Cardiac fibroblast (primary cell): Measurements from ENCODE around the gene EMILIN3.

ENCODE experiments used
- DNase-seq, 2 donors: peaks; one replicate each; pipeline versions ENCODE4 v3.0.0 to v3.0.0-alpha.2; 2010; ENCODE audit warnings: low read depth in 2 of 2
- H3K4me3 ChIP-seq, 2 donors: replicated peaks in 1 of 2; 1 replicate in 1 of 2; 2 replicates in 1 of 2; pipeline ENCODE4 v1.5.1; 2011; ENCODE audit warnings: low read depth in 2 of 2, low read length in 2 of 2, mild to moderate bottlenecking in 2 of 2, moderate library complexity in 1 of 2
- TF ChIP-seq, protein P1 (sequence below): IDR thresholded peaks from one replicate; pipeline ENCODE4 v1.5.1; 2011; ENCODE audit warnings: low read depth, mild to moderate bottlenecking, low read length, inconsistent platforms

EMILIN3 gene

DNA sequence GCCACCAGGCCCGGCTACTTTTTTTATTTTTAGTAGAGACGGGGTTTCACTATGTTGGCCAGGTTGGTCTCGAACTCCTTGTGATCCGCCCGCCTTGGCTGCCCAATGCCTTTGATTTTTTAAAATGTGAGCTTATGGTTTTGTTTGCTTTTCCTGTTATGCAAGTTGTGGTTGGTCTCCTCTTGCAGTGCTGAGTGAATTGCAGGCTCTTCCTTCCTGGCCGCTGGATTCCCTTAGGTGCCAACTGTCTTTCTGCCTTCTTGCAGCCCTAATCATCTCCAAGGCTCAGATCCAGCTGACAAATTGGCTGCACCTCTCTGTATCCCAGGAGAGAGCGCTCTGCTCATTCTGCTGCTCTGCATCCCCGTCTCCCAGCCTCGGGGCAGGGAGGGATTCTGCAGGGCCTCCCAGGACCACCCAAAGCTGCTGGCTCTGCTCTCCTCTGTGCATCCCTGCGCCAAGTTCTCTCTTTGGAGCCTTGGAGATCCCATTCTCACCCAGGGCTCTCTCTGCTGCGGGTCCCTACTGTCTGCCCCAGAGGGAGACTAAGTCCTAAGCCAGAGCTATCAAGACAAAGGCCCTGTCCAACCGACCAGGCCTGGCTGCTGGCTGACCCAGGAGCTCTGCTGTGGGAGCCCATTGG, 14.1 kb upstream of the EMILIN3 start:
- H3K4me3 ChIP-seq: no peak overlapping the region
- TF ChIP-seq, protein P1, sequence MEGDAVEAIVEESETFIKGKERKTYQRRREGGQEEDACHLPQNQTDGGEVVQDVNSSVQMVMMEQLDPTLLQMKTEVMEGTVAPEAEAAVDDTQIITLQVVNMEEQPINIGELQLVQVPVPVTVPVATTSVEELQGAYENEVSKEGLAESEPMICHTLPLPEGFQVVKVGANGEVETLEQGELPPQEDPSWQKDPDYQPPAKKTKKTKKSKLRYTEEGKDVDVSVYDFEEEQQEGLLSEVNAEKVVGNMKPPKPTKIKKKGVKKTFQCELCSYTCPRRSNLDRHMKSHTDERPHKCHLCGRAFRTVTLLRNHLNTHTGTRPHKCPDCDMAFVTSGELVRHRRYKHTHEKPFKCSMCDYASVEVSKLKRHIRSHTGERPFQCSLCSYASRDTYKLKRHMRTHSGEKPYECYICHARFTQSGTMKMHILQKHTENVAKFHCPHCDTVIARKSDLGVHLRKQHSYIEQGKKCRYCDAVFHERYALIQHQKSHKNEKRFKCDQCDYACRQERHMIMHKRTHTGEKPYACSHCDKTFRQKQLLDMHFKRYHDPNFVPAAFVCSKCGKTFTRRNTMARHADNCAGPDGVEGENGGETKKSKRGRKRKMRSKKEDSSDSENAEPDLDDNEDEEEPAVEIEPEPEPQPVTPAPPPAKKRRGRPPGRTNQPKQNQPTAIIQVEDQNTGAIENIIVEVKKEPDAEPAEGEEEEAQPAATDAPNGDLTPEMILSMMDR: no peak
- DNase-seq: no peak

DNA sequence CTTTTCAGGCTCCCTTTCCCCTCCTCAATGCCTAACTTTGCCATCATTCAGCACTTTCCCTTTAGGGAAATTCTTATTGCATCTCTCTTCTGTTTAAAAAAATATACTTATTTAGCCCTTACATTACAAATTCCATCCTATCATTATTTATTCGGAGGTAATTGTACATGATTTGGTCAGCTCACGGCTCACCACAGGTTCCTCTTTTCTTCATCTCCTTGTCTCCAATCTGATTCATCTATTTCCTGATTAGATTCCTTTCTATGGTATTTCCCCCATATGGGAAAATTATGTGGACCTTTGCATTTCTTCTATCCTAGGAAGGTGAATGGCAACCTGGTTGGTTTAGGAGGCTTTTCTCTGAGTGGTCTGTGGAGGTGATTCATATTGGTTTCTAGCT, 12.9 kb upstream of the EMILIN3 start:
- TF ChIP-seq, protein P1: no peak
- DNase-seq: no peak
- no peak overlapping the region for H3K4me3 ChIP-seq

DNA sequence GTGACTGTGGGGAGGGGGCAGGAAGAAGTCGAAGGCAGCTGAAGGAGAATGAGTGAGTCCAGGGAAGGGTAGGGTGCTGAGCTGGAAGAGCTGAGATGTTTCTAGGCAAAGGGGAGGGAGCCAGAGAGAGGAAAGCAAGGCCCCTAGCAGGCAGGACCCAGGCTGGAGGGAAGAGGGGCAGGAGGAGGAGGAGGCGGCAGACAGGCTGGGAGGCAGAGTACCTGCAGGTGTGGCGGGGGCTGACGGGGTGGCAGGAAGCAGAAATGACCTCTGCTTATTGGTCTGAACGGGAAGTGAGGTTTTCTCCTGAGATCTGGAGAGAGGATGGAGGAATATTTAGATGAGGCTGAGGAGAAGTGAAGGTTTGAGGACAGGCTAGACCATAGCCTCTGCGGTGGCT, 10.7 kb upstream of the EMILIN3 start:
- TF ChIP-seq, protein P1: no peak
- no peak for DNase-seq
- no peak overlapping the region for H3K4me3 ChIP-seq

DNA sequence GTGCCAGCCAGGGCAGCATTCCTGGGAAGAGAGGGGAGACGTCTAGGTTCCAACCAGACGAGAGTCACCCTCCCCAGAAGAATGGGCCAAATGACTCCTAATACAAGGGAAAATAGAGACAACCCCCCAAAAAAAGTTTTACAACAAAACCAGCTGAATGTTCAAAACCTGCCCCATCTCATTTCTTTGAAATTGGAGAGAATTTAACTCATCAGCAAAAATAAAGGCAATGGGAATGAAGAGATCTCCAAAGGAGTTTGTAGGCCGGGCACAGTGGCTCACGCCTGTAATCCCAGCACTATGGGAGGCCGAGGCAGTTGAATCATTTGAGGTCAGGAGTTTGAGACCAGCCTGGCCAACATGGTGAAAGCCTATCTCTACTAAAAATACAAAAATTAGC, 9.7 kb upstream of the EMILIN3 start:
- no peak overlapping the region for H3K4me3 ChIP-seq
- no peak for DNase-seq
- TF ChIP-seq, protein P1: no peak

DNA sequence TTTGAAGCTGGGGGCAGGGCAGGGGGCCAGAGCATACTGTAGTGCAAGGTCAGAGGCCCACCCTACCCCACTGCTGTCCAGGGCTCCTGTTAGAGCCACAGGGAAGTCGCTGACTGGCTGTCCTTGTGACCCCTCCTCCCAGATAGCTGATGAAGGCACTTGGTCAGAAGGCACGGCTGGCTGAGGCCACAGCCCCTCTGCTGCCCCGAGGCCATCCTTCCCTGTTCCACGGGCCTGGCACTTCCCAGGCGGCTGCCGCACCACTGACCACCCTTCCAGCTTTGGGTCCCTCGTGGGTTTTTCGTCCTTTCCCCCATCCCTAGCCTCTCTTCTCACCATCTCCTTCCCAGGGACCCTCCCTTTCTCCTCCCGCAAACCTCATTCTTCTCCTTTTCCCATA, 9.2 kb upstream of the EMILIN3 start:
- TF ChIP-seq, protein P1: no peak
- DNase-seq: no peak
- H3K4me3 ChIP-seq: no peak overlapping the region

DNA sequence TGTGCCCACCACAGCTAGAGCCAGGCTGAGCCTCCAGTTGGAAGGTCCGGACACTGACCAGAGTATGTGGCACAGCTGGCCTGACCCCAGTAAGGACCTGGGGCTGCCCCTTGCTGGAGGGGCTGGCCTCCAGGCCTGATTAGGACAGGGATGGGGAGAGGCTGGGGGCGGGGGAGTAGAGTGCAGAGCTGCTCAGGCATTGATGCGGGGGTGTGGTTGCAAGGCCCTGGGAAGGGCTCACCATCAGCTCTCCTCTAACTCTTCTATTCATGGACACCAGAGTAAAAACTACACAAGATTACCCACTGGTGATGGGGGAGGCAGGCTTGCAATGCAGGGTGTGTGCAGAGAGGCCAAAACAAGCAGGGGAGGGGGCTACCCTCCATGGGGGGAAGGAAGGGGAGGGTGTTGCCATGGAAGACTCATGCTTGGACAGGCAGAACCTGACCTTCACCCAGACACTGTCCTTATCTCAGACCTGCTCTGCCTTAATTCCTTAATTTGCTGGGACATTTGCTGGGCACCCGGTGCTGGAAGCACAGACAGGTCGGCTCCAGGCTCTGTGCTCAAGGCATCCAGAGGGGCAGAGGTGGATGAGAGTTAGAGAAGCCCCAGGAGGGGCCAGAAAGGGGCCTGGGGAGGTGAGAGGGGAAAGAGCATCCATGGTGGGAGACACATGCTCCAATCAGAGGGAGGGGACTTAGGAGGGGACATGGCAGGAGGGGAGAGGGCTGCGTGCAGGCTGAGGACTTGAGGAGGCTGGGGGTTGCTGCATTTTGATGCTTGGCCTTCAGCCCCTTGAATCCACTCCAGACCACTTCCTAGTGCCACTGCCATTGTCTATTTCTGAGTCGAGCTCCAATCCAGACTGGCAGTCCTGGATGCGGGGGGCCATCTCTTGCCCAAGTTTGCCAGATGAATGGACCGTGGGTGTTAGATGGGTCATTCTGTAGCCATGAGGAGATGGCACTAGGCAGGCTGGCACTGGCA, 7.6 kb upstream of the EMILIN3 start:
- no peak overlapping the region for H3K4me3 ChIP-seq
- no peak for DNase-seq
- TF ChIP-seq, protein P1: no peak
